SK-N-SH (cell line): ENCODE results near the gene GPR152. TPM values are rescaled to one million over a fixed set of nuclear protein-coding genes. Genes with fewer than 3 reads are reported as not detected.

Experiments
- CTCF ChIA-PET: fragments of 300-600, 350-600 bp; formaldehyde crosslinking; extraction: SDS; loops from one replicate; lab custom pipeline; 2021; lab: Yijun Ruan, JAX
- POLR2A ChIA-PET: fragments of 350-600 bp; sonication (Branson Sonifier 250); formaldehyde crosslinking; extraction: SDS; loops from one replicate; lab custom pipeline; 2020; ENCODE audit warnings: antibody characterized with exemption, inconsistent platforms; lab: Yijun Ruan, JAX
- DNase-seq: peaks from one replicate; pipeline ENCODE4 v3.0.0; 2012
- H2AFZ ChIP-seq: fragments of 200-600 bp; sonication (generic); 2 replicates; pipeline ENCODE4 v1.8.1; 2016; ENCODE audit warnings: antibody characterized with exemption, mild to moderate bottlenecking, low read depth
- H3F3A ChIP-seq: fragments of 200-600 bp; sonication (generic); replicated peaks from 2 replicates; pipeline ENCODE3; 2016; ENCODE audit warnings: antibody characterized with exemption, mild to moderate bottlenecking; ENCODE audit not compliant: insufficient read depth
- H3K27ac ChIP-seq, 2 experiments: fragments of 200-500 bp in 1 of 2; fragments of 200-600 bp in 1 of 2; sonication (Bioruptor generic) in 1 of 2; sonication (generic), shearing (Covaris generic) in 1 of 2; 2 replicates each; pipeline versions ENCODE4 v1.5.1 to v1.6.1; 2014 to 2016; ENCODE audit warnings: low read depth in 2 of 2, inconsistent platforms in 1 of 2, low read length in 1 of 2, mild to moderate bottlenecking in 1 of 2, mixed read lengths in 1 of 2
- H3K27me3 ChIP-seq: fragments of 200-600 bp; sonication (generic), shearing (Covaris generic); 2 replicates; pipeline ENCODE4 v1.6.1; 2016; ENCODE audit warnings: mixed run types; ENCODE audit not compliant: insufficient read depth
- H3K36me3 ChIP-seq, 2 experiments: fragments of 200-500 bp in 1 of 2; fragments of 200-600 bp in 1 of 2; sonication (Bioruptor generic) in 1 of 2; sonication (generic) in 1 of 2; replicated peaks in 1 of 2; 2 replicates each; pipeline versions ENCODE3 to v1.5.1; 2014 to 2016; ENCODE audit warnings: low read length in 1 of 2, mild to moderate bottlenecking in 1 of 2; ENCODE audit not compliant: insufficient read depth in 2 of 2, control insufficient read depth in 1 of 2
- H3K4me1 ChIP-seq, 2 experiments: fragments of 200-500 bp in 1 of 2; fragments of 200-600 bp in 1 of 2; sonication (Bioruptor generic) in 1 of 2; sonication (generic), shearing (Covaris generic) in 1 of 2; 2 replicates each; pipeline versions ENCODE4 v1.5.1 to v1.6.1; 2014 to 2016; ENCODE audit warnings: low read depth in 1 of 2, low read length in 1 of 2, mixed run types in 1 of 2; ENCODE audit not compliant: insufficient read depth in 2 of 2, control insufficient read depth in 1 of 2
- H3K4me2 ChIP-seq: fragments of 200-600 bp; sonication (generic), shearing (Covaris generic); 2 replicates; pipeline ENCODE4 v1.6.1; 2017; ENCODE audit warnings: mixed run types
- H3K4me3 ChIP-seq, 2 experiments: fragments of 200-500 bp in 1 of 2; fragments of 200-600 bp in 1 of 2; sonication (Bioruptor generic) in 1 of 2; sonication (generic), shearing (Covaris generic) in 1 of 2; 2 replicates each; pipeline versions ENCODE4 v1.5.1 to v1.8.1; 2014 to 2016; ENCODE audit warnings: low read depth in 2 of 2, inconsistent platforms in 1 of 2, low read length in 1 of 2, mild to moderate bottlenecking in 1 of 2, mixed read lengths in 1 of 2, moderate library complexity in 1 of 2
- H3K79me2 ChIP-seq: fragments of 200-600 bp; sonication (generic); 2 replicates; pipeline ENCODE4 v1.8.1; 2017; ENCODE audit warnings: mild to moderate bottlenecking; ENCODE audit not compliant: insufficient read depth
- H3K9ac ChIP-seq: fragments of 200-600 bp; sonication (generic); 2 replicates; pipeline ENCODE4 v1.6.1; 2017; ENCODE audit warnings: mixed run types
- H3K9me2 ChIP-seq: fragments of 200-600 bp; sonication (generic); 2 replicates; pipeline ENCODE4 v1.6.1; 2017; ENCODE audit warnings: mixed run types
- H3K9me3 ChIP-seq: fragments of 200-600 bp; sonication (generic); 2 replicates; pipeline ENCODE4 v1.6.1; 2017; ENCODE audit warnings: mixed run types, mild to moderate bottlenecking, moderate library complexity
- H4K20me1 ChIP-seq: fragments of 200-600 bp; sonication (generic); 2 replicates; pipeline ENCODE4 v1.6.1; 2017; ENCODE audit warnings: mild to moderate bottlenecking, mixed run types; ENCODE audit not compliant: insufficient read depth
- FOXJ3 ChIP-seq: sonication (generic); formaldehyde crosslinking; IDR thresholded peaks from 2 replicates; pipeline ENCODE4 v1.5.1; 2020; ENCODE audit warnings: mild to moderate bottlenecking, missing genetic modification reagents
- FOXM1 ChIP-seq: IDR thresholded peaks from 2 replicates; pipeline ENCODE4 v1.4.0; 2012; ENCODE audit warnings: low read depth, mild to moderate bottlenecking
- GABPA ChIP-seq: IDR thresholded peaks from 2 replicates; pipeline ENCODE4 v1.4.0; 2012; ENCODE audit warnings: low read depth, mild to moderate bottlenecking
- JUND ChIP-seq: IDR thresholded peaks from 2 replicates; pipeline ENCODE4 v1.4.0; 2012
- MAX ChIP-seq: IDR thresholded peaks from 2 replicates; pipeline ENCODE4 v1.4.0; 2012; ENCODE audit warnings: low read depth
- MEF2A ChIP-seq: IDR thresholded peaks from 2 replicates; pipeline ENCODE4 v1.4.0; 2012; ENCODE audit warnings: low read depth, borderline replicate concordance
- RFX5 ChIP-seq: IDR thresholded peaks from 2 replicates; pipeline ENCODE4 v1.6.1; 2012; ENCODE audit warnings: mild to moderate bottlenecking, improper control_type of control experiment, low read length
- SMC3 ChIP-seq: IDR thresholded peaks from 2 replicates; pipeline ENCODE4 v1.6.1; 2012; ENCODE audit warnings: low read depth, low read length, improper control_type of control experiment
- TAF1 ChIP-seq: IDR thresholded peaks from 2 replicates; pipeline ENCODE4 v1.6.1; 2012; ENCODE audit warnings: low read depth, mild to moderate bottlenecking, low read length, moderate library complexity, borderline replicate concordance
- TCF12 ChIP-seq: IDR thresholded peaks from 2 replicates; pipeline ENCODE4 v1.4.0; 2012
- WGBS: methylation state at CpG from one replicate; pipeline ENCODE4 v1.1.6; 2017; ENCODE audit warnings: low lambda C conversion rate; 5-methylcytosine and 5-hydroxymethylcytosine counted together
- polyA plus RNA-seq, 3 experiments: library from polyadenylated mRNA; depleted of rRNA; stranded (reverse); fragments of >200 nt; gene quantifications; 2 replicates each; pipeline ENCODE4 v1.2.3, GENCODE V29; 2012

Gene GPR152, protein sequence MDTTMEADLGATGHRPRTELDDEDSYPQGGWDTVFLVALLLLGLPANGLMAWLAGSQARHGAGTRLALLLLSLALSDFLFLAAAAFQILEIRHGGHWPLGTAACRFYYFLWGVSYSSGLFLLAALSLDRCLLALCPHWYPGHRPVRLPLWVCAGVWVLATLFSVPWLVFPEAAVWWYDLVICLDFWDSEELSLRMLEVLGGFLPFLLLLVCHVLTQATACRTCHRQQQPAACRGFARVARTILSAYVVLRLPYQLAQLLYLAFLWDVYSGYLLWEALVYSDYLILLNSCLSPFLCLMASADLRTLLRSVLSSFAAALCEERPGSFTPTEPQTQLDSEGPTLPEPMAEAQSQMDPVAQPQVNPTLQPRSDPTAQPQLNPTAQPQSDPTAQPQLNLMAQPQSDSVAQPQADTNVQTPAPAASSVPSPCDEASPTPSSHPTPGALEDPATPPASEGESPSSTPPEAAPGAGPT
- polyA plus RNA-seq (2012; rRNA removed): not detected in 2 replicates
- not detected in 2 replicates for polyA plus RNA-seq (2012; cell fraction: cytosol; rRNA removed)
- polyA plus RNA-seq (2012; cell fraction: nucleus; rRNA removed): not detected in 2 replicates

DNA sequence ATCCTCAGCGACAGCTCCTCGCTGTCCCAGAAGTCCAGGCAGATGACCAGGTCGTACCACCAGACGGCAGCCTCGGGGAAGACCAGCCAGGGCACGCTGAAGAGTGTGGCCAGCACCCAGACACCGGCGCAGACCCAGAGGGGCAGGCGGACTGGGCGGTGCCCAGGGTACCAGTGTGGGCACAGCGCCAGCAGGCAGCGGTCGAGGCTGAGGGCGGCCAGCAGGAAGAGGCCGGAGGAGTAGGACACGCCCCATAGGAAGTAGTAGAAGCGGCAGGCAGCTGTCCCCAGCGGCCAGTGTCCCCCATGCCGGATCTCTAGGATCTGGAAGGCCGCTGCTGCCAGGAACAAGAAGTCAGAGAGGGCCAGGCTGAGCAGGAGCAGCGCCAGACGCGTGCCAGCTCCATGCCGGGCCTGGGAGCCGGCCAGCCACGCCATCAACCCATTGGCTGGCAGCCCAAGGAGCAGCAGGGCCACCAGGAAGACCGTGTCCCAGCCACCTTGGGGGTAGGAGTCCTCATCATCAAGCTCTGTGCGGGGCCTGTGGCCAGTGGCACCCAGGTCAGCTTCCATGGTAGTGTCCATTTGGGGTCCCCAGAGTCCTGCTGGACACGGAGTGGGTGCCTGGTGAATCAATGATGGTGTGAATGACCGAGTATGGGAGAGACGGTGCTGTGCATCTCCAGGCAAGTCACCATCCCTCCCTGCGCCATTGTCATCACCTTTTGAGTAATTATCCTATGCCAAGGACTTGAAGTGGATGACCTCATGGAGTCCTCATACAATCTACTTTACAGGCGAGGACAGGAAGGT is at the start of gene GPR152:
Gene GPR152, minus strand, starts transcription at position 589 of the 812 bp plus-strand sequence. Its CDS starts 5 bp downstream, at position 584.
- no peak for DNase-seq
- H3K4me2 ChIP-seq: no peak within 1 kb of the TSS

DNA sequence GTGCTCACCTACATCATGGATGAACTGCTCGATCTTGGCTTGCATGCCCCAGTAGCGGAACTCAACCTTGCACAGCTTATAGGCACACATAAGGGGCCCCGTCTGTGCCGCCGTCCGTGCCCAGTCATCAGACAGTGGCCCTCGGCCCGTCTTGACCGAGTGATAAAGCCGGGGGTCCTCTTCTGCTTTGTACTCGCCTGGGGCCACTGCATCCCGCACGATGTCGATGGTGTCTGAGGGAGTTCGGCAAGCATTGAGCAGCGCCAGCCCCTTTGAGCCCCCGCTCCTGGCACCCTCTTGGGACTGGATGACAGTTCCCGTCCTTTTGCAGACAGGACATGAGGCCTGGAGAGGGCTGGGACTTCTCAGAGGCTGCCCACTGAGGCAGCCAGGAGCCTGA is 49.3 kb upstream of the GPR152 start:
- no peak for DNase-seq
- Histone ChIP-seq H3K4me1 (peaks cover 7 to 23% of the 10 kb centered on the region in 2 experiments), H3K9ac (no peak overlapping the region), H4K20me1 (peaks cover 13% of the 10 kb centered on the region), H3K27me3 (no peaks in the 10 kb centered on the region), H3K36me3 (peaks cover 10 to 16% of the 10 kb centered on the region in 2 experiments), H2AFZ (no peak overlapping the region), H3K9me3 (no peaks in the 10 kb centered on the region), H3K79me2 (peaks cover 20% of the 10 kb centered on the region), H3F3A (peaks cover 16% of the 10 kb centered on the region), H3K4me3 (no peak overlapping the region), H3K27ac (no peak overlapping the region), H3K9me2 (no peaks in the 10 kb centered on the region), H3K4me2 (no peak overlapping the region)
- WGBS: 100% methylated on average over 5 of the region's 18 CpGs
- TF ChIP-seq FOXJ3 (CRISPR knock-in tag) (no peak), MEF2A (no peak), JUND (no peak), TCF12 (no peak), GABPA (no peak), SMC3 (no peak), TAF1 (no peak), FOXM1 (no peak)
- ChIA-PET CTCF (interaction anchor here (0.8 to 1.1 kb wide), 3 partner anchors 12 to 146 kb away, joined by 3 to 4 read pairs (median 3); no protein-coding TSS in a partner anchor), POLR2A (interaction anchor here (0.6 kb wide), 1 partner anchor 25 kb away, joined by 4 read pairs; no protein-coding TSS in a partner anchor)

More for the DNA sequence above, at the start of gene GPR152:
- peaks cover 0 to 4% of the 10 kb centered on the region in 2 experiments; a peak in 1 of 4 replicates for H3K4me1 ChIP-seq
- H4K20me1 ChIP-seq: no peaks in the 10 kb centered on the region
- no peaks in the 10 kb centered on the region for H3K36me3 ChIP-seq
- POLR2A ChIA-PET: no interaction called here
- no peaks in the 10 kb centered on the region for H3K27me3 ChIP-seq
- CTCF ChIA-PET: interaction anchor here (0.6 to 1.5 kb wide), 3 partner anchors 70 to 107 kb away, joined by 3 to 6 read pairs (median 3); no protein-coding TSS in a partner anchor
- TF ChIP-seq MAX (no peak), RFX5 (no peak)
- TF ChIP-seq, all 33 proteins: peak for 0
- no peaks in the 10 kb centered on the region for H3K9me2 ChIP-seq
- no peak within 1 kb of the TSS for H3K9ac ChIP-seq
- no peaks in the 10 kb centered on the region for H3K79me2 ChIP-seq
- H3F3A ChIP-seq: no peaks in the 10 kb centered on the region
- no peaks in the 10 kb centered on the region for H3K9me3 ChIP-seq
- WGBS: 90% methylated on average over 23 of the region's 33 CpGs
- H3K27ac ChIP-seq: no peak within 1 kb of the TSS
- no peak within 1 kb of the TSS for H2AFZ ChIP-seq
- H3K4me3 ChIP-seq: no peak within 1 kb of the TSS
